Right atrium auricular region (tissue), 2 donors: ENCODE results near the gene PKN2. TPM values are rescaled to one million over a fixed set of nuclear protein-coding genes. Genes with fewer than 3 reads are reported as not detected.

Experiments
- DNase-seq: peaks from one replicate; pipeline ENCODE4 v3.0.0-alpha.2; 2019; ENCODE audit warnings: low spot score
- H3K27ac ChIP-seq, 2 donors: fragments of 200-600 bp; sonication (generic); 1 replicate in 1 of 2; 2 replicates in 1 of 2; pipeline ENCODE4 v1.5.1; 2016 to 2019
- H3K27me3 ChIP-seq, 2 donors: fragments of 200-600 bp; sonication (generic); one replicate each; pipeline versions ENCODE4 v1.5.1 to v1.6.0; 2017 to 2019
- H3K36me3 ChIP-seq: fragments of 200-600 bp; sonication (generic); one replicate; pipeline ENCODE4 v1.5.1; 2016
- H3K4me1 ChIP-seq, 2 donors: fragments of 200-600 bp; sonication (generic); one replicate each; pipeline versions ENCODE4 v1.5.1 to v1.6.0; 2017 to 2019
- H3K4me3 ChIP-seq, 2 donors: fragments of 200-600 bp; sonication (generic); 1 replicate in 1 of 2; 2 replicates in 1 of 2; pipeline ENCODE4 v1.5.1; 2017 to 2019; ENCODE audit warnings: mild to moderate bottlenecking in 1 of 2, moderate library complexity in 1 of 2
- H3K9me3 ChIP-seq, 2 donors: fragments of 200-600 bp; sonication (generic); one replicate each; pipeline ENCODE4 v1.5.1; 2019
- total RNA-seq, 2 donors: library from RNA; depleted of rRNA; stranded (reverse); fragments of >200 nt; gene quantifications; one replicate each; pipeline ENCODE4 v1.1.0, GENCODE V29; 2016
- TF ChIP-seq, protein P1 (sequence below), 2 donors: fragments of 200-600 bp; sonication (generic); IDR thresholded peaks; one replicate each; pipeline ENCODE4 v1.5.1; 2019; ENCODE audit warnings: antibody characterized with exemption in 2 of 2

Gene PKN2
- total RNA-seq, 2 donors from 2014 or later = 21.7 to 24.9 TPM

DNA sequence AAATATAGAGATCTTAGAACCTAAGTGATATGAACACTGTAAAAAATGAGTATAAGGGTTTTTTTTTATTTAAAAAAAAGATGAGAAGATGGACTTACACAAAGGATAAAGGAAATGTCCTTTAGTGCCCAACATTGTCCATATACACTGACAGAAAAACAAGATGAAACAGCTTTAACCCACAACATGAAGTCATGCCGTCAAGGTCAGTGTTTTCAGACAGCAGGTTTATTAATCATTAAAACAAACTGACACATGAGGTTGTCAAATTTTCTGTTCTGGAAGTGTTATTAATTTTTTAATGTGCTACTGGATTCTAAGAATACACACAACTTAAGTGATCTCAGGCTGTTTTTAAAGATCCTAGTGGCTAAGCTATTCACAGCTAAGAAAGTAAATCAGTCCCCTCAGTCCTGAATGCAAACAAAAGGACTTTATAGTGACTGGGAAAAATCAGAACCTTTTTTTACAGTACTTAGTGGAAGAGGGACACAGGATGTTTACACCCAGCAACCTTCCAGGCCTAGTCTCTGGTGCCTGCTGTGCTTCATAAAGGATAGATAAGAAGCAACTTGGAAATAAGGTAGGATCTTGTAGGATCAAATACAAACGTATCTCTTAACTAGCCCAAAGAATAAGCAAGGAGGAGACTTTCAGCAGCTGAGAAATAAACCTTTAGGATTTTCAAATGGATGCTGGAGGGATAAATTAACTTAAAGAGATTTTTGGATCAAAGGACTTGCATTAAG lies 21.9 kb upstream of the PKN2 start:
- Histone ChIP-seq H3K27me3 (no peaks in the 10 kb centered on the region), H3K4me1 (no peaks in the 10 kb centered on the region), H3K27ac (no peak overlapping the region), H3K36me3 (no peaks in the 10 kb centered on the region), H3K4me3 (no peak overlapping the region), H3K9me3 (no peaks in the 10 kb centered on the region)
- DNase-seq = no peak
- TF ChIP-seq, protein P1, sequence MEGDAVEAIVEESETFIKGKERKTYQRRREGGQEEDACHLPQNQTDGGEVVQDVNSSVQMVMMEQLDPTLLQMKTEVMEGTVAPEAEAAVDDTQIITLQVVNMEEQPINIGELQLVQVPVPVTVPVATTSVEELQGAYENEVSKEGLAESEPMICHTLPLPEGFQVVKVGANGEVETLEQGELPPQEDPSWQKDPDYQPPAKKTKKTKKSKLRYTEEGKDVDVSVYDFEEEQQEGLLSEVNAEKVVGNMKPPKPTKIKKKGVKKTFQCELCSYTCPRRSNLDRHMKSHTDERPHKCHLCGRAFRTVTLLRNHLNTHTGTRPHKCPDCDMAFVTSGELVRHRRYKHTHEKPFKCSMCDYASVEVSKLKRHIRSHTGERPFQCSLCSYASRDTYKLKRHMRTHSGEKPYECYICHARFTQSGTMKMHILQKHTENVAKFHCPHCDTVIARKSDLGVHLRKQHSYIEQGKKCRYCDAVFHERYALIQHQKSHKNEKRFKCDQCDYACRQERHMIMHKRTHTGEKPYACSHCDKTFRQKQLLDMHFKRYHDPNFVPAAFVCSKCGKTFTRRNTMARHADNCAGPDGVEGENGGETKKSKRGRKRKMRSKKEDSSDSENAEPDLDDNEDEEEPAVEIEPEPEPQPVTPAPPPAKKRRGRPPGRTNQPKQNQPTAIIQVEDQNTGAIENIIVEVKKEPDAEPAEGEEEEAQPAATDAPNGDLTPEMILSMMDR (IDR thresholded peaks at IDR 0.05) = no peak

DNA sequence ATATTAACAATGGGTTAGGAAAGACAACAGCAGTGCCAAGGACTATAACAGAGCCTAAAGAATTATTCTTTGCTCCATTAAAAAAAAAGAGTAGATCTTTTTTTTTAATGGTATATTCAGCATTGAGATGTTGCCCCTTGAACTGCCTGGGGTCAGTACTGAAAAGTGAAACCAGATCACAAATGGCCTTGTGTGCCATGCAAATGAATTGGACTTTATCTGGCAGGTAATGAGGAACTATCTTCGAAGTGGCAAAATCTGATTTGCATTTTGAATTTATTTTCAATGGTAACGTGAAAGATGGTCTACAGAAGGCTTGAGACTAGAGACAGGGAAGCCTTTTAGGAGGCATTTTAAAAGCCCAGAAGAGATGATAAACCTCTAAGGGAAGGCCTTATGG lies 21.4 kb upstream of the PKN2 start:
- Histone ChIP-seq H3K4me3 (no peak overlapping the region), H3K36me3 (no peaks in the 10 kb centered on the region), H3K27me3 (no peaks in the 10 kb centered on the region), H3K27ac (no peak overlapping the region), H3K4me1 (no peaks in the 10 kb centered on the region), H3K9me3 (no peaks in the 10 kb centered on the region)
- TF ChIP-seq, protein P1 (IDR thresholded peaks at IDR 0.05) = no peak
- DNase-seq = no peak

DNA sequence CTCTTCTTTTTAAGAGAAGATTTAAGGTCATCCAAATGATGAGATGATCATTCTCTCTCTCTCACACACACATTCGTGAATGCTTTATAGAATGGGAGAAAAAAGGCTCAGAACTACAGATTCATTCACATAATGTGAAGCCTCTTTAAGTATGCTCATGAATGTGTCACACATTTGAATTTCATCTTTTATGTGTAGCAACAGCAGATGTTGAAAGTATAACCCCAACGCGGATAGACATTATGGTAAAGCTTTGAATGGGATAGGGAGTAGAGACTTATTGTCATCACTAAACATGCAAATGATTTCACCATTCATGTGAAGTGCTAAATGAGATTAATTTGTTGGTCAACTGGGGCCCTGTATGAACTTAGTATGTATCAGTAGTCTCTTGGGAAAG lies 15.7 kb upstream of the PKN2 start:
- H3K27ac ChIP-seq = no peak overlapping the region
- no peaks in the 10 kb centered on the region for H3K27me3 ChIP-seq
- no peak for DNase-seq
- no peaks in the 10 kb centered on the region for H3K36me3 ChIP-seq
- no peak overlapping the region for H3K4me3 ChIP-seq
- H3K4me1 ChIP-seq = no peaks in the 10 kb centered on the region
- H3K9me3 ChIP-seq = no peaks in the 10 kb centered on the region
- TF ChIP-seq, protein P1 (IDR thresholded peaks at IDR 0.05) = no peak

DNA sequence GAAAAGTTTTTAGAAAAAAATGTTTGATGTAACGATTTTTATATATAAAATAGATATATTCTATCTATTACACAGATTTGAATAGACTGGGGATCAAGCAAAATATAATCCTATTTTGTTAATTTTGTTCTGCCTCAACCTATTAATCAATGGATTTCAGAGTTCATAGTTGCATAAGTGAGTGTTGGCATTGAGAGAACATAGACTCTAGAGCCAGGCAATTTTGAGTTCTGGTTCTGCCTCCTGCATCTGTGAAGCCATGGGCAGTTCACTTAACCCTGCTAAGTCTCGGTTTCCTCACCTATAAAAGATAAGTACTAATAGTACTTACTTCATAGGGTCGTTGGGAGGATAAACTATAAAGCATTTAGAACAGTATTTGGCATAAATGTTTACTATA lies 13.6 kb upstream of the PKN2 start:
- no peaks in the 10 kb centered on the region for H3K9me3 ChIP-seq
- DNase-seq = no peak
- no peak overlapping the region for H3K27ac ChIP-seq
- H3K27me3 ChIP-seq = no peaks in the 10 kb centered on the region
- H3K4me1 ChIP-seq = no peaks in the 10 kb centered on the region
- no peak overlapping the region for H3K4me3 ChIP-seq
- no peaks in the 10 kb centered on the region for H3K36me3 ChIP-seq
- TF ChIP-seq, protein P1 (IDR thresholded peaks at IDR 0.05) = no peak

DNA sequence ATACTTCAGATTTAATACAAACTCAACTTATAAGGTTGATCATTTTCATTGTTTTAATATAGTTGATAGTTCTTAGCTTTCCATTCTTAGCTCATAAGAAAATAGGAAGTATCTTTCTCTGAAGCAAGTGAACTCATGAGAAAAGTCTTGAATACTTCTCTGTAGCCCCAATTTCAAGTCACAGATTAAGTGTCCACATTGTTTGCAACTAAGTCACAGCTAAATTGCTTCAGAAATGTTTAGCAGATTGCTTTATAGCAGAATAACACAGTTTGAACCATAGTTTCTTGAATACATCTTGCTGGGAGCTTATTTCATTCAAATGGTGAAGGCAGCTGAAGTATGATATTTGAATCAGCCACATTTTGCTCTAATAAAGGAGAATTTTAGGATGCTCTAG lies 10.6 kb upstream of the PKN2 start:
- Histone ChIP-seq H3K27me3 (no peaks in the 10 kb centered on the region), H3K9me3 (no peaks in the 10 kb centered on the region), H3K36me3 (no peaks in the 10 kb centered on the region), H3K27ac (no peak overlapping the region), H3K4me1 (no peaks in the 10 kb centered on the region), H3K4me3 (no peak overlapping the region)
- no peak for DNase-seq
- TF ChIP-seq, protein P1 (IDR thresholded peaks at IDR 0.05) = no peak

DNA sequence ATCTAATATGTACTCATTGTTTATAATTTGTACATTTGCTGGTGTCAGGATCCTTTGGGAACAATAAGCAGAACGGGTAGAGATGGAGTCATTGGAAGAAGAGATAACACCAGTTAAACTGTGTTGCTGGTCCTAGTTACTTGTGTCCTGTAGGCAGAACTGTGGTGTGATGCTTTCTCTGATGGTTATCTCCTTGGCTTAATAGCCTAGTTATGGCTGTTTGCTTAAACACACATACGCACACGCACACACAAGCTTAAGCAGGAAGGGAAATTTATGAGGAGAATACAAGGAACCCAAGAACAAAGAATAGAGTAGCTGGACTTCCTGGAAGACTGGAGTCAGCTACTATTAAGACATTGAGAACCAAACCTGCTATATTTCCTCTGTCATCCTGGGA lies 5.7 kb upstream of the PKN2 start:
- TF ChIP-seq, protein P1 (IDR thresholded peaks at IDR 0.05) = no peak
- Histone ChIP-seq H3K27ac (no peak overlapping the region), H3K27me3 (no peaks in the 10 kb centered on the region), H3K9me3 (no peaks in the 10 kb centered on the region), H3K4me3 (no peak overlapping the region), H3K4me1 (peaks cover 0 to 14% of the 10 kb centered on the region in 2 donors), H3K36me3 (no peaks in the 10 kb centered on the region)
- no peak for DNase-seq
